Spinal cord (tissue), 10 donors: ENCODE results near the gene NOD1. TPM values are rescaled to one million over a fixed set of nuclear protein-coding genes. Genes with fewer than 3 reads are reported as not detected.
"Not testable (repeated sequence)": the region's sequence is repeated elsewhere in the genome, so short reads cannot be mapped to it uniquely, and the experiment has no call there.

Source experiments
- DNase-seq, 6 donors: peaks; one replicate each; pipeline versions ENCODE4 v3.0.0 to v3.0.0-alpha.2; 2013 to 2015; ENCODE audit warnings: low spot score in 6 of 6, low read depth in 4 of 6
- H3K27ac ChIP-seq: one replicate; pipeline ENCODE4 v1.5.1; 2013; ENCODE audit warnings: low read depth, low read length, control low read depth
- H3K27me3 ChIP-seq: one replicate; pipeline ENCODE4 v1.6.1; 2013; ENCODE audit warnings: low read length; ENCODE audit not compliant: control insufficient read depth, insufficient read depth
- H3K36me3 ChIP-seq: one replicate; pipeline ENCODE4 v1.6.1; 2013; ENCODE audit warnings: low read length; ENCODE audit not compliant: control insufficient read depth, insufficient read depth
- H3K4me1 ChIP-seq: one replicate; pipeline ENCODE4 v1.6.1; 2013; ENCODE audit warnings: low read length; ENCODE audit not compliant: control insufficient read depth, insufficient read depth
- H3K4me3 ChIP-seq: one replicate; pipeline ENCODE4 v1.5.1; 2013; ENCODE audit warnings: low read depth, low read length, control low read depth
- H3K9me3 ChIP-seq: one replicate; pipeline ENCODE4 v1.6.1; 2013; ENCODE audit warnings: low read length; ENCODE audit not compliant: control insufficient read depth, insufficient read depth
- WGBS: methylation state at CpG from one replicate; pipeline ENCODE4 v1.1.5; 2013; ENCODE audit warnings: missing lambda C conversion rate; ENCODE audit not compliant: insufficient coverage; 5-methylcytosine and 5-hydroxymethylcytosine counted together
- polyA plus RNA-seq, 2 donors: library from polyadenylated mRNA; unstranded; fragments of 120-200 nt; gene quantifications; one replicate each; pipeline ENCODE4 v1.2.1, GENCODE V29; 2013; ENCODE audit not compliant: insufficient read length in 2 of 2
- total RNA-seq, 2 donors: library from RNA; depleted of rRNA in 1 of 2; stranded (reverse); fragments of 120-200 nt in 1 of 2; fragments of >200 nt in 1 of 2; gene quantifications; one replicate each; pipeline versions ENCODE4 v1.2.3 to v1.2.4, GENCODE V29; 2013 to 2014
- donor health status: healthy.

The NOD1 gene
- total and polyA plus RNA-seq, 4 donors, result 3.4 to 7.7 (median 5.3) TPM

- Histone ChIP-seq H3K9me3 (no peaks in the 10 kb centered on the region), H3K27ac (no peak overlapping the region), H3K4me3 (no peak overlapping the region), H3K4me1 (peaks cover 4% of the 10 kb centered on the region), H3K36me3 (peaks cover 7% of the 10 kb centered on the region), H3K27me3 (no peaks in the 10 kb centered on the region)
- 66% methylated on average over 4 of the region's 5 CpGs for WGBS
- no peak for DNase-seq
Measured at GRCh38 chr7:30424506-30424905, 54.1 kb downstream of the NOD1 start.

- Histone ChIP-seq H3K9me3 (no peaks in the 10 kb centered on the region), H3K4me3 (no peak overlapping the region), H3K36me3 (peaks cover 7% of the 10 kb centered on the region), H3K27me3 (no peaks in the 10 kb centered on the region), H3K27ac (no peak overlapping the region), H3K4me1 (peaks cover 4% of the 10 kb centered on the region)
- WGBS, result 93% methylated on average over 14 of the region's 14 CpGs
- no peak for DNase-seq
Measured at GRCh38 chr7:30423788-30424505, 54.6 kb downstream of the NOD1 start.

- no peak overlapping the region for H3K27ac ChIP-seq
- no peaks in the 10 kb centered on the region for H3K27me3 ChIP-seq
- no peak for DNase-seq
- WGBS, result 92% methylated on average over 6 of the region's 6 CpGs
- H3K36me3 ChIP-seq, result peaks cover 7% of the 10 kb centered on the region
- peaks cover 4% of the 10 kb centered on the region for H3K4me1 ChIP-seq
- H3K4me3 ChIP-seq, result no peak overlapping the region
- no peaks in the 10 kb centered on the region for H3K9me3 ChIP-seq
Measured at GRCh38 chr7:30422922-30423321, 55.7 kb downstream of the NOD1 start.

- H3K27me3 ChIP-seq, result no peaks in the 10 kb centered on the region
- H3K4me1 ChIP-seq, result peaks cover 4% of the 10 kb centered on the region
- no peak overlapping the region for H3K4me3 ChIP-seq
- no peak for DNase-seq
- H3K36me3 ChIP-seq, result peaks cover 7% of the 10 kb centered on the region
- no peaks in the 10 kb centered on the region for H3K9me3 ChIP-seq
- no peak overlapping the region for H3K27ac ChIP-seq
- no CpG with 5 or more reads among the region's 3 CpGs for WGBS
Measured at GRCh38 chr7:30421647-30422196, 56.9 kb downstream of the NOD1 start.

GRCh38 chr7:30420662-30421061 is 57.9 kb downstream of the NOD1 start:
- no CpG with 5 or more reads among the region's 3 CpGs for WGBS
- DNase-seq, result no peak

GRCh38 chr7:30420080-30420479 is 58.5 kb downstream of the NOD1 start:
- not testable (repeated sequence) for H3K9me3 ChIP-seq, H3K36me3 ChIP-seq, H3K27me3 ChIP-seq, H3K4me3 ChIP-seq, DNase-seq, H3K27ac ChIP-seq, H3K4me1 ChIP-seq
- no CpG with 5 or more reads among the region's 26 CpGs for WGBS

More at GRCh38 chr7:30420662-30421061, 57.9 kb downstream of the NOD1 start:
- no peak overlapping the region for H3K27ac ChIP-seq
- H3K36me3 ChIP-seq, result peaks cover 7% of the 10 kb centered on the region
- H3K9me3 ChIP-seq, result no peaks in the 10 kb centered on the region
- H3K4me3 ChIP-seq, result no peak overlapping the region
- no peaks in the 10 kb centered on the region for H3K27me3 ChIP-seq
- H3K4me1 ChIP-seq, result peaks cover 4% of the 10 kb centered on the region

- H3K27ac ChIP-seq, result no peak overlapping the region
- DNase-seq, result no peak
- H3K36me3 ChIP-seq, result peaks cover 4% of the 10 kb centered on the region
- peaks cover 8% of the 10 kb centered on the region for H3K9me3 ChIP-seq
- H3K27me3 ChIP-seq, result no peaks in the 10 kb centered on the region
- no peak overlapping the region for H3K4me3 ChIP-seq
- no peaks in the 10 kb centered on the region for H3K4me1 ChIP-seq
- WGBS, result 98% methylated on average over 6 of the region's 7 CpGs
Measured at GRCh38 chr7:30413864-30414263, 64.7 kb downstream of the NOD1 start.

GRCh38 chr7:30412782-30413504 is 65.6 kb downstream of the NOD1 start:
- peak in 3 of 6 donors; percentile 20 to 71 (median 67) for DNase-seq
- no peak overlapping the region for H3K27ac ChIP-seq
- H3K27me3 ChIP-seq, result no peaks in the 10 kb centered on the region
- no peaks in the 10 kb centered on the region for H3K4me1 ChIP-seq
- H3K36me3 ChIP-seq, result peaks cover 4% of the 10 kb centered on the region
- H3K4me3 ChIP-seq, result no peak overlapping the region
- peaks cover 8% of the 10 kb centered on the region for H3K9me3 ChIP-seq
- no CpG with 5 or more reads among the region's 5 CpGs for WGBS

- 58% methylated on average over 2 of the region's 3 CpGs for WGBS
- no peak for DNase-seq
- Histone ChIP-seq H3K9me3 (peaks cover 8% of the 10 kb centered on the region), H3K4me1 (no peaks in the 10 kb centered on the region), H3K27ac (no peak overlapping the region), H3K4me3 (no peak overlapping the region), H3K36me3 (peaks cover 4% of the 10 kb centered on the region), H3K27me3 (no peaks in the 10 kb centered on the region)
Measured at GRCh38 chr7:30411897-30412296, 66.7 kb downstream of the NOD1 start.
